Thyroid gland (tissue), 4 donors: Measurements from ENCODE around the gene SLC35A5. TPM values are rescaled to one million over a fixed set of nuclear protein-coding genes. Genes with fewer than 3 reads are reported as not detected.

Experiments used
- DNase-seq, 2 donors: peaks; one replicate each; pipeline ENCODE4 v3.0.0-alpha.2; 2019
- H3K27ac ChIP-seq, 3 donors: fragments of 200-600 bp; sonication (generic); 1 replicate in 2 of 3; 2 replicates in 1 of 3; pipeline ENCODE4 v1.5.1; 2016 to 2019; ENCODE audit warnings: mild to moderate bottlenecking in 1 of 3, moderate library complexity in 1 of 3
- H3K27me3 ChIP-seq: fragments of 200-600 bp; sonication (generic); one replicate; pipeline ENCODE4 v1.5.1; 2019
- H3K36me3 ChIP-seq, 2 donors: fragments of 200-600 bp; sonication (generic); one replicate each; pipeline ENCODE4 v1.5.1; 2016 to 2019
- H3K4me1 ChIP-seq, 2 donors: fragments of 200-600 bp; sonication (generic); one replicate each; pipeline ENCODE4 v1.5.1; 2017 to 2019
- H3K4me3 ChIP-seq, 3 donors: fragments of 200-600 bp; sonication (generic); replicated peaks in 1 of 3; 1 replicate in 2 of 3; 2 replicates in 1 of 3; pipeline ENCODE4 v1.5.1; 2016; ENCODE audit warnings: mild to moderate bottlenecking in 1 of 3
- H3K9me3 ChIP-seq: fragments of 200-600 bp; sonication (generic); one replicate; pipeline ENCODE4 v1.5.1; 2017
- POLR2A ChIP-seq, 2 donors: fragments of 450-650 bp; IDR thresholded peaks; one replicate each; pipeline ENCODE4 v1.6.1; 2017; ENCODE audit warnings: antibody characterized with exemption in 2 of 2, mild to moderate bottlenecking in 2 of 2, moderate library complexity in 1 of 2
- WGBS, 2 donors: methylation state at CpG; one replicate each; pipeline ENCODE4 v1.1.5; 2017; 5-methylcytosine and 5-hydroxymethylcytosine counted together
- intact Hi-C: fragments of 100-400 bp; cut with DNase I; formaldehyde crosslinking; loops from one replicate; pipeline ENCODE4 v1.15.1; 2023
- total RNA-seq, 4 donors: library from RNA; depleted of rRNA; stranded (reverse); fragments of >200 nt; gene quantifications; one replicate each; pipeline ENCODE4 v1.2.3, GENCODE V29; 2016
- TF ChIP-seq, protein P1 (sequence below), 6 experiments: fragments of 200-600 bp in 3 of 6; fragments of 450-650 bp in 3 of 6; sonication (generic) in 3 of 6; IDR thresholded peaks; one replicate each; pipeline ENCODE4 v1.5.1; 2016 to 2019; ENCODE audit warnings: antibody characterized with exemption in 6 of 6, mild to moderate bottlenecking in 2 of 6, inconsistent platforms in 1 of 6, moderate library complexity in 1 of 6

The SLC35A5 gene
- total RNA-seq, 4 donors from 2014 or later: 39.5 to 66.1 (median 60.8) TPM

DNA sequence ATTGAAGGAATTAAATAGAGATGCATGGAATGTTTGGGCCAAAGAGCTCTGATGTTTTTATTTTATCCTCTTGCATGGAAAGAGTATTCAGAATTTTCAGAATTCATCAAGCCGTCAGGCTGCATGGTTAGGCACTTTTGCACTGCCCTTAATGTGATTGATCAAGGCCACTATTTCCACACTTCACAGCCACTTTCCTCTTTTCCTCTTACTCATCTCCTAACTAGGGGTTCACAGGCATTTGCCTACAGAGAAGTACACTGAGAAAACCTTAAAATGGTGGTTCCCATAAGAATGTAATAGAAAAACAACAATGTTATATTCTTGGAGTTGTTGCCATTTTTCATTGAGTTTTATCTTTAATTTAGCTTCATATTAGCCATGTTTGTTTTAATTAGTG is 10.9 kb downstream of the SLC35A5 start:
- no peaks in the 10 kb centered on the region for H3K9me3 ChIP-seq
- no peak for DNase-seq
- H3K27me3 ChIP-seq: no peaks in the 10 kb centered on the region
- WGBS, 2 donors: 90 to 95% methylated on average over 1 of the region's 1 CpG
- no peak overlapping the region for H3K4me3 ChIP-seq
- intact Hi-C loops: no loop called here
- H3K36me3 ChIP-seq: peaks cover 15 to 24% of the 10 kb centered on the region in 2 donors
- no peak overlapping the region for H3K27ac ChIP-seq
- TF ChIP-seq, protein P1, sequence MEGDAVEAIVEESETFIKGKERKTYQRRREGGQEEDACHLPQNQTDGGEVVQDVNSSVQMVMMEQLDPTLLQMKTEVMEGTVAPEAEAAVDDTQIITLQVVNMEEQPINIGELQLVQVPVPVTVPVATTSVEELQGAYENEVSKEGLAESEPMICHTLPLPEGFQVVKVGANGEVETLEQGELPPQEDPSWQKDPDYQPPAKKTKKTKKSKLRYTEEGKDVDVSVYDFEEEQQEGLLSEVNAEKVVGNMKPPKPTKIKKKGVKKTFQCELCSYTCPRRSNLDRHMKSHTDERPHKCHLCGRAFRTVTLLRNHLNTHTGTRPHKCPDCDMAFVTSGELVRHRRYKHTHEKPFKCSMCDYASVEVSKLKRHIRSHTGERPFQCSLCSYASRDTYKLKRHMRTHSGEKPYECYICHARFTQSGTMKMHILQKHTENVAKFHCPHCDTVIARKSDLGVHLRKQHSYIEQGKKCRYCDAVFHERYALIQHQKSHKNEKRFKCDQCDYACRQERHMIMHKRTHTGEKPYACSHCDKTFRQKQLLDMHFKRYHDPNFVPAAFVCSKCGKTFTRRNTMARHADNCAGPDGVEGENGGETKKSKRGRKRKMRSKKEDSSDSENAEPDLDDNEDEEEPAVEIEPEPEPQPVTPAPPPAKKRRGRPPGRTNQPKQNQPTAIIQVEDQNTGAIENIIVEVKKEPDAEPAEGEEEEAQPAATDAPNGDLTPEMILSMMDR (IDR thresholded peaks at IDR 0.05): no peak
- no peak for TF ChIP-seq POLR2A (IDR thresholded peaks at IDR 0.05)
- H3K4me1 ChIP-seq: no peaks in the 10 kb centered on the region

DNA sequence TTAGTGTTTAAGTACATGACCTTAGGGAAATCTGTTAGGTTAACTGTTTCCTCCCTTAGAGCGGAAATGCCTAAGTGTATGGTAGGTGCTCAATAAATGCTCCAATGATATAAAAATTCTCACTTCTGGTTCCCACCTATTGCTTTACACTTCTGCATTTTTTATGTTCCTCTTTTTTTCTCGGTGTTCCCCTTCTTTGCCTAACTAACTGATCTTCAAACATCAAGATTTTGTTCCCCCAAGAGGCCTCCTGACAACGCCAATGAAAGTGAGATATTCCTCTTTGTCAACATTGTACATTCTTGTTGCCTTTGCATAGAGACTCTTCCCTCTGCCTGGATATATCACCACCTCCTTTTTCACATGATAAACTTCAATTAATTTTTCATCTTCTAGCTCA is 17.4 kb downstream of the SLC35A5 start:
- Histone ChIP-seq H3K27ac (no peak overlapping the region), H3K27me3 (no peaks in the 10 kb centered on the region), H3K36me3 (peaks cover 6 to 13% of the 10 kb centered on the region in 2 donors), H3K4me1 (no peaks in the 10 kb centered on the region), H3K9me3 (no peaks in the 10 kb centered on the region), H3K4me3 (no peak overlapping the region)
- DNase-seq: no peak
- no peak for TF ChIP-seq POLR2A (IDR thresholded peaks at IDR 0.05)
- TF ChIP-seq, protein P1 (IDR thresholded peaks at IDR 0.05): no peak
- 92 to 94% methylated on average over 3 of the region's 3 CpGs for WGBS, 2 donors
- intact Hi-C loops: no loop called here

DNA sequence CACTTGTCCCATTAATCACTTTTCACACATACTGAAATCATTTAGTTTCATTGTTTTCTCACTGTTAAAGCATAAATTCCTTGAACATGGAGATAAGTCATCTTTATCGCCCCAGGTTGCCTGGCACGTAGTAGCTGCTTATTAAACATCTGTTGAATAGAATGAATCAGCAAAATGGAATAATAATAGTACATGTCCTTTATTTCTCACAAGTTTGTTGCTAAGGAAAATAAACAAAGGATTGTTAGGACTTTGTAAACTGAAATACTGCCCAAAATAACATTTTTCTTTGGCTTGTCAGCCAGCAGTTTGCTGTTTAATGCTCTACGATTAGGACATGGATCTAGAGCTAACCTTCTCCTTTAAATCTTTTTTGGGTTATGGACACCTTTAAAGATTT is 17.9 kb downstream of the SLC35A5 start:
- Histone ChIP-seq H3K27me3 (no peaks in the 10 kb centered on the region), H3K36me3 (peaks cover 11 to 13% of the 10 kb centered on the region in 2 donors), H3K4me3 (no peak overlapping the region), H3K4me1 (no peaks in the 10 kb centered on the region), H3K27ac (peak overlapping the region in 2 of 3 donors; percentile 8 to 36), H3K9me3 (no peaks in the 10 kb centered on the region)
- DNase-seq: no peak
- intact Hi-C loops: loop anchor here (5.0 to 10.0 kb wide), 3 partner anchors 63 to 395 kb away; partner anchors contain the start of genes CCDC80 and CD200R1
- TF ChIP-seq POLR2A (IDR thresholded peaks at IDR 0.05): no peak
- TF ChIP-seq, protein P1 (IDR thresholded peaks at IDR 0.05): no peak
- 73 to 77% methylated on average over 3 of the region's 3 CpGs for WGBS, 2 donors

DNA sequence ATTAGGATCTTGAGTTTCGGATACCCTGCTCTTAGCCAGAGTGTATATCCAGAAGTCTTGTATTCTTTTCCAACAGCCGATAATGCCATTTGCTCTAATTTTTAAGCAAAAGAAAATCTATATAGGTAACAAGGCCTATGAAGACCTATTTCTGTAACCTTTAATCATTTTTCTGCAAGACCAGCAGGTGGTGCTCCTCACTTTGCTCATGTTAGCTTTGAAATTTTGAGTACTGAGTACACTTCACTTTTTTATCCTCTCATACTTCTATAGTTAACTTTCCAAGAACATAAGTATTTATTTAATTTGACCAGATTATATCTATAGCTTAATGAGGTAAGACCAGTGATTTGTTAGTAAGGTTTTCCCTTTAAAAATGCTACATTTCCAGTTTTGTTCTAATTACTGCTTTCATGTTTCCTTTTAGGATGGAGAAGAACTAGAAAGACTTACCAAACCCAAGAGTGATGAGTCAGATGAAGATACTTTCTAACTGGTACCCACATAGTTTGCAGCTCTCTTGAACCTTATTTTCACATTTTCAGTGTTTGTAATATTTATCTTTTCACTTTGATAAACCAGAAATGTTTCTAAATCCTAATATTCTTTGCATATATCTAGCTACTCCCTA is 20.5 kb downstream of the SLC35A5 start:
- no peaks in the 10 kb centered on the region for H3K4me1 ChIP-seq
- DNase-seq: peak; percentile 15 to 49
- H3K27me3 ChIP-seq: no peaks in the 10 kb centered on the region
- WGBS, 2 donors: 63 to 67% methylated on average over 2 of the region's 2 CpGs
- TF ChIP-seq, protein P1 (IDR thresholded peaks at IDR 0.05): peak; percentile 39 to 80 (median 62)
- no peak for TF ChIP-seq POLR2A (IDR thresholded peaks at IDR 0.05)
- H3K36me3 ChIP-seq: peaks cover 13% of the 10 kb centered on the region in 2 donors
- H3K9me3 ChIP-seq: no peaks in the 10 kb centered on the region
- no peak overlapping the region for H3K4me3 ChIP-seq
- H3K27ac ChIP-seq: no peak overlapping the region
- intact Hi-C loops: loop anchor here (5.0 to 10.0 kb wide), 3 partner anchors 60 to 392 kb away; partner anchors contain the start of genes CCDC80 and CD200R1

DNA sequence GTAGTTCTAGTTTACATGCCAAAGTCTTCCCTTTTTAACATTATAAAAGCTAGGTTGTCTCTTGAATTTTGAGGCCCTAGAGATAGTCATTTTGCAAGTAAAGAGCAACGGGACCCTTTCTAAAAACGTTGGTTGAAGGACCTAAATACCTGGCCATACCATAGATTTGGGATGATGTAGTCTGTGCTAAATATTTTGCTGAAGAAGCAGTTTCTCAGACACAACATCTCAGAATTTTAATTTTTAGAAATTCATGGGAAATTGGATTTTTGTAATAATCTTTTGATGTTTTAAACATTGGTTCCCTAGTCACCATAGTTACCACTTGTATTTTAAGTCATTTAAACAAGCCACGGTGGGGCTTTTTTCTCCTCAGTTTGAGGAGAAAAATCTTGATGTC is 21.3 kb downstream of the SLC35A5 start:
- H3K27ac ChIP-seq: no peak overlapping the region
- peaks cover 13% of the 10 kb centered on the region in 2 donors for H3K36me3 ChIP-seq
- no peak overlapping the region for H3K4me3 ChIP-seq
- no peaks in the 10 kb centered on the region for H3K9me3 ChIP-seq
- intact Hi-C loops: loop anchor here (5.0 to 10.0 kb wide), 3 partner anchors 59 to 392 kb away; partner anchors contain the start of genes CCDC80 and CD200R1
- 82 to 89% methylated on average over 3 of the region's 3 CpGs for WGBS, 2 donors
- H3K4me1 ChIP-seq: no peaks in the 10 kb centered on the region
- no peak for DNase-seq
- TF ChIP-seq, protein P1 (IDR thresholded peaks at IDR 0.05): no peak
- TF ChIP-seq POLR2A (IDR thresholded peaks at IDR 0.05): no peak
- H3K27me3 ChIP-seq: no peaks in the 10 kb centered on the region
